ENCODE measurements around the gene PRKCB.

The PRKCB gene

GRCh38 chr16:23969468-23970297 lies 133.9 kb downstream of the PRKCB start:
- TF ChIP-seq POLR2A (IDR thresholded peaks at IDR 0.05; ENCODE audit: extremely low read depth, insufficient read length) = no peak
- TF ChIP-seq MAX (IDR thresholded peaks at IDR 0.05; ENCODE audit: low read depth, low read length) = no peak
- TF ChIP-seq CTCF (IDR thresholded peaks at IDR 0.05; ENCODE audit: low read depth, low read length) = no peak
- no peak for TF ChIP-seq MYC (IDR thresholded peaks at IDR 0.05; ENCODE audit: low read depth, low read length)
- no peak for DNase-seq (ENCODE audit: low read depth)
- H3K4me3 ChIP-seq (ENCODE audit: low read depth, low read length) = no peak overlapping the region

- DNase-seq (ENCODE audit: low read depth) = peak; percentile 15
- no peak for TF ChIP-seq POLR2A (IDR thresholded peaks at IDR 0.05; ENCODE audit: extremely low read depth, insufficient read length)
- no peak for TF ChIP-seq MAX (IDR thresholded peaks at IDR 0.05; ENCODE audit: low read depth, low read length)
- no peak for TF ChIP-seq CTCF (IDR thresholded peaks at IDR 0.05; ENCODE audit: low read depth, low read length)
- H3K4me3 ChIP-seq (ENCODE audit: low read depth, low read length) = no peak overlapping the region
Measured at GRCh38 chr16:23974223-23974622, 138.4 kb downstream of the PRKCB start.

- no peak overlapping the region for H3K4me3 ChIP-seq (ENCODE audit: low read depth, low read length)
- no peak for DNase-seq (ENCODE audit: low read depth)
- no peak for TF ChIP-seq POLR2A (IDR thresholded peaks at IDR 0.05; ENCODE audit: extremely low read depth, insufficient read length)
- TF ChIP-seq MYC (IDR thresholded peaks at IDR 0.05; ENCODE audit: low read depth, low read length) = no peak
- no peak for TF ChIP-seq MAX (IDR thresholded peaks at IDR 0.05; ENCODE audit: low read depth, low read length)
- TF ChIP-seq CTCF (IDR thresholded peaks at IDR 0.05; ENCODE audit: low read depth, low read length) = no peak
Measured at GRCh38 chr16:23975293-23975692, 139.5 kb downstream of the PRKCB start.

- no peak for DNase-seq (ENCODE audit: low read depth)
- H3K4me3 ChIP-seq (ENCODE audit: low read depth, low read length) = no peak overlapping the region
- TF ChIP-seq MAX (IDR thresholded peaks at IDR 0.05; ENCODE audit: low read depth, low read length) (no peak), MYC (IDR thresholded peaks at IDR 0.05; ENCODE audit: low read depth, low read length) (no peak), POLR2A (IDR thresholded peaks at IDR 0.05; ENCODE audit: extremely low read depth, insufficient read length) (no peak), CTCF (IDR thresholded peaks at IDR 0.05; ENCODE audit: low read depth, low read length) (no peak)
Measured at GRCh38 chr16:23976091-23976490, 140.3 kb downstream of the PRKCB start.

GRCh38 chr16:23976524-23976923 lies 140.7 kb downstream of the PRKCB start:
- no peak for TF ChIP-seq POLR2A (IDR thresholded peaks at IDR 0.05; ENCODE audit: extremely low read depth, insufficient read length)
- peak; percentile 87 for TF ChIP-seq MAX (IDR thresholded peaks at IDR 0.05; ENCODE audit: low read depth, low read length)
- no peak for TF ChIP-seq CTCF (IDR thresholded peaks at IDR 0.05; ENCODE audit: low read depth, low read length)
- 0 out of 2 replicates have a peak, but pooled peaks have one; percentile 11 for TF ChIP-seq MYC (IDR thresholded peaks at IDR 0.05; ENCODE audit: low read depth, low read length)
- no peak overlapping the region for H3K4me3 ChIP-seq (ENCODE audit: low read depth, low read length)
- peak; percentile 37 for DNase-seq (ENCODE audit: low read depth)

All from NB4 (cell line).